GM18502 (cell line): Measurements from ENCODE around the gene PSG2.
"Not testable (repeated sequence)": the region's sequence is repeated elsewhere in the genome, so short reads cannot be mapped to it uniquely, and the experiment has no call there.

Source experiments
- ATAC-seq: cut with Tn5 transposase; IDR thresholded peaks from one replicate; pipeline ENCODE4 v1.9.1; 2021; ENCODE audit warnings: mild to moderate bottlenecking; ENCODE audit not compliant: unreplicated experiment, poor library complexity

Gene PSG2

DNA sequence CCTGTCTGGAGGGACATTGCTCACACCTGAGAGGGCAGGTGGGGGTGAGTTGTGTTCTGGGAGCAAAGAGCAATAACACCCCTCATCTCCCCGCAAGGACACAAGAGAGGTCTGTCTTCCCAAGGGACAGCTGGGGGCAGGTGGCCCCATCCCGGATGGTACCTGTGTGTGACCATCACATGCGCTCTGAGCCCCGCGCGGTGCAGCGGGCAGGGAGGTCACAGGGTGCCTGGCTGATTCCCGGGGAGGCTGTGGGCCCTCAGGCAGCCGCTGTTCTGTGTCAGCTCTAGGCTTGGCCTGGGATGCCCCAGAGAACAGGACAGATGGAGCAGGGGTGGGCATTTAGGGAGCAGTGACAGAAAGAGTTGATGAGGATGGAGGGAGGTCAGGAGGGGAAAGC is 1.2 kb upstream of the PSG2 start:
- ATAC-seq = not testable (repeated sequence)

- ATAC-seq = no peak
Measured at GRCh38 chr19:43078311-43078710, 4.2 kb downstream of the PSG2 start.

DNA sequence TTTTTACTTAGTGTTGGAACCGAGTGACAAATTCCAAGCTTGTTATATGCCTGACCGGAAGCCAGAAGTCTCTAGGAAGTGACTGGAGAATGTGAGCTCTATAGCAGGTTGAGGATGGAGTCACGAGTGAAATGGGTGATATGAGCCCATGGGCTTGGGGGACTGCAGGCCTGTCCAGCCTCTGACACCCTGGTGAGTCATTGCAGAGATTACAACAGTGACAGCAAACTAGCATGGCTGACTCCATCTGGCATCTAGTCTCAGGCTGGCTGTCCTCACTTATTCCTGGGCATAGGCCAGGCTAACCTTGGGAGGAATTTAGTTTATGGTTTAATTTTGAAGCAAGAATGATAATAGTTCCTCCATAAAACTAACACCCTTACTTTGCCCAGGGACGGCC is 4.6 kb downstream of the PSG2 start:
- ATAC-seq = not testable (repeated sequence)

- not testable (repeated sequence) for ATAC-seq
Measured at GRCh38 chr19:43062418-43062817, 20.1 kb downstream of the PSG2 start.

- ATAC-seq = not testable (repeated sequence)
Measured at GRCh38 chr19:43061326-43061725, 21.2 kb downstream of the PSG2 start.

DNA sequence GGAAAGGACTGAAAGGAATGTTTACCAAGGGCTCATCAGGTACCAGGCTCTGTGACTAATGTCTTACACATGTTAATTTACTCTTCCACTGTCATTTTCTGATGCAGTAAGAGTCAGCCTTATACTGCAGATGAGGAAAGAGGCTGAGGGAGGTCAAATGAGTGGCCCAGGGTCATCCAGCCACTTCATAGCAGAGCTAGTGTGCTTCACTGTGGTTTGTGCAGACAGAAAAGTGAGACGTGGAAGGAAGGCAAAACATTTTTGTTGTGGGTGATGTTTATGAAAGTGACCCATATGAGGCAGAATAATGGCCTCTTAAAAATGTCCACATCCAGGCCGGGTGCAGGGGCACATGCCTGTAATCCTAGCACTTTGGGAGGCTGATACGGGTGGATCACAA is 22.2 kb downstream of the PSG2 start:
- ATAC-seq = not testable (repeated sequence)

GRCh38 chr19:43059482-43059881 is 23.0 kb downstream of the PSG2 start:
- not testable (repeated sequence) for ATAC-seq

GRCh38 chr19:43058440-43058839 is 24.1 kb downstream of the PSG2 start:
- not testable (repeated sequence) for ATAC-seq

DNA sequence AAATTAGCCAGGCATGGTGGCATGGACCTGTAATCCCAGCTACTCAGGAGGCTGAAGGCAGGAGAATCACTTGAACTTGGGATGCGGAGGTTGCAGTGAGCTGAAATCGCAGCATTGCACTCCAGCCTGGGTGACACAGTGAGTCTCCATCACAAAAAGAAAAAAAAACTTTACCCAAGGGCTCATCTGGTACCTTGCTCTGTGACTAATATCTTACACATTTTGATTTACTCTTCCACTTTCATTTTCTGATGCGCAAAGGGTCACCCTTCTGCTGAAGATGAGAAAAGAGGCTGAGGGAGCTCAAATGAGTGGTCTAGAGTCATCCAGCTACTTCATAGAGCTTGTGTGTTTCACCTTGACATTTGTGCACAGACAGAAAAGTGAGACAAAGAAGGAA is 34.5 kb downstream of the PSG2 start:
- ATAC-seq = not testable (repeated sequence)

DNA sequence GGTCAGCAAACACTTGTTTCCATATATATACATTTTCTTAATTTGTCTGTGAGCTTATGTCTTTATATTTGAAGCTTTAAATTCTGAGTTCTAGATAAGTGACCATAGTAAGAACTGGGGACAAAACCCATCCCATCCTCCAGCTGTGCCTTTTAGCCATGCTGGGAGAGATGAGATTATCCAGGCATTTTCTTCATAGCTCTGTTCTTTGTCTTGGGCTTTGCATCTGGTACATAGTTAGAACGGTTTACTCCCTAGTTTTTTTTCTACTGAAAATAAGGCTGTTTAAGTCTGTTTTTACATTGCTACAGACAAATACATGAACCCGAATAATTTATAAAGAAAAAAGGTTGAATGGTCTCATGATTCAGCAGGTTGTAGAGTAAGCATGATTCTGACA is 35.9 kb downstream of the PSG2 start:
- ATAC-seq = not testable (repeated sequence)

DNA sequence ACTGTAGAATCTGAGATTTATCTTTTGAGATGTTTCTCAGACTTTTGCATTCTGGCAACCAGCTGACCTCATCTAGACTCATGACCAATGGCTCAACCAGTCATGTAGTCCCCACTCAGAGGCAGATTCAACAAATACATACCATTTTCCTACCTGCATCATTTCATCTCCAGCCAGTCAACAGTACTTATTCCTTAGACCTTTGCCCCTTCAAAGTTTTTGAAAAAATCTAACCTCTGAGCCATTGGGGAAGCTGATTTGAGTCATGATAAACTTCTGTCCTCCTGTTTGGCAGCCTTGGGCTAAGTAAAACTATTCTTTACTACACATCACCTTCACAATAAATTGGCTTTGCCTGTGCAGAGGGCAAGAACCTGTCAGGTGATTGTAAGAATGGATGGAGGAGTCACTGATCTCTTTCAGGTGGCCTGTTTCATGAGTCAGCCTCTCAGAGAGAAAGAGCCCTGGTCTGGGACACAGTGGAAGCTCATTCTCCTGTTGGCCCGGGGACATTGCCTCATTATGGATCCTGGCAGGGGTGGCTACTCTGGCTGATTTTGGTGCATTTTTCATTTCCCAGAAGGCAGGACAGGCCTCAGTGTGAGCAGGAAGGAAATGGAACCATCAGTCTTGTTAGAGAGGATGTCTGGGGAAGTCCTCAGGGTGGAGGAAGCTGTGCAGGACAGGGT is 38.9 kb downstream of the PSG2 start:
- not testable (repeated sequence) for ATAC-seq

DNA sequence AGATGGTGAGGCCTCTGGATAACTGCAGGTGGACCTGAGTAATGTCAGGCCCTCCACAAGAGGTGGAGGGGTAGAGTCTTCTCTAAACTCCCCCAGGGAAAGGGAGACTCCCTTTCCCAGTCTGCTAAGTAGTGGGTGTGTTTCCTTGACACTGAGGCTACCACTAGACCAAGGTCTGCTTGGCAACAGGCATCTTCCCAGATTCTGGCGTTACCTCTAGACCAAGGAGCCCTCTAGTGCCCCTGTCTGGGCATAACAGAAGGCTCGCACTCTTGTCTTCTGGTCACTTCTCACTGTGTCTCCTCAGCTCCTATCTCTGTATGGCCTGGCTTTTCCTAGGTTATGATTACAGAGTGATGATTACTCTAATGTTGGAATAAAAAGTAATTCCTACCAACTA is 50.9 kb downstream of the PSG2 start:
- not testable (repeated sequence) for ATAC-seq

DNA sequence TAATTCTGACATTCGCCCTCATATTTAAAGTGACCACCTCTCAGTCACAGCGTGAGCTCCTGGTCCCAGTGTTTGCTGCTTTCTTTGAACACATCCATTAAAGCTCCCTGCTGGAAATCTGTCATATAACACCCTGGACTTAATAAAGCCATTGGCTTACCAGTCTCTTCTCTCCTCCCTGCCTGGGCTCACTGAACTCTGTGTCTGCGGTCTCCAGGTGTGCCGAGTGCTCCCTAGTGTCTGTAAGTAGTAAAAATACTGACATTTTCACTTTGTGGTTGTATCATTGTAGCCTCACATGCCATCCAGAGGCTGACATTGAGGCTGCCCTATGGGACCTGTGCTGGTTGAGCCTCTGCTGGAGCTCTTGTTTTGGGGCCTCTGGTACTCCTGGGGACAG is 53.6 kb downstream of the PSG2 start:
- ATAC-seq = no peak

- ATAC-seq = not testable (repeated sequence)
Measured at GRCh38 chr19:43027985-43028384, 54.5 kb downstream of the PSG2 start.

DNA sequence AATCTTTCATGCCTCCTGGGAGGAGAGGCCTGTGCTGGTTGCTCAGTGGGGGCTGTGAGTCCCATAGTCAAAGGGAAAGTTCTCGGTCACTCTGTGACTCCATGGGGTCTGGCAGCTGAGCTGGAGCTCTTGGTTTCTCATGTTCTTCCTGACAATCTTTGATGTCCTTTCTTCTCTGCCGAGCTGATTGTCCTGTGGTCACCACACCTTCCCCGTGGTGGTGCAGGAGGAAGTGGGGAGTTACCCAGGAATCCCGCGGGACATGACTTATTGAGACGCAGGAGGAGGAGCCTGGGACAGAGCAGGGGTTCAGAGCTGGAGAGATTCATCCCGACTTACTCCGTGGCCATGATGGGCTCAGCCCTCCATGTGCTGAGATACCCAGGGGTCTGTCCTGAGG is 55.4 kb downstream of the PSG2 start:
- not testable (repeated sequence) for ATAC-seq

- not testable (repeated sequence) for ATAC-seq
Measured at GRCh38 chr19:43026369-43026768, 56.1 kb downstream of the PSG2 start, which contains the start of gene PSG11. PSG11 (minus strand) TSS chr19:43026469; CDS start chr19:43026372, 97 bp downstream.

DNA sequence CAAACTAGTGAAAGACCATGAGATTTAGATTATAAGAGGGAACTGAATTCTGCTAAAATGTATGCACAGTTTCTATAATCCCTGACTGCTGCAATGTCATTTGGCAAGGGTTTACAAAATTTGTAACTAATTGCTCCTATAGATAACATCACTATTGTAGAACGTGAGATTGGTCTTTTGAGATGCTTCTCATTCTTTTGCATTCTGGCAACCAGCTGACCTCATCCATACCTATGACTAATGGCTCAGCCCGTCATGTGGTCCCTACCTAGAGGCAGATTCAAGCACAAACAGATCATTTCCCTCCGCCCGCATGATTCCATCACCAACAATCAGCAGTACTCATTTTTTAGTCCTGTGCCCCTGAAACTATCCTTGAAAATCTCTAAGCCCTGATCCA is 60.4 kb downstream of the PSG2 start:
- not testable (repeated sequence) for ATAC-seq

GRCh38 chr19:43021629-43022028 is 60.9 kb downstream of the PSG2 start:
- not testable (repeated sequence) for ATAC-seq

DNA sequence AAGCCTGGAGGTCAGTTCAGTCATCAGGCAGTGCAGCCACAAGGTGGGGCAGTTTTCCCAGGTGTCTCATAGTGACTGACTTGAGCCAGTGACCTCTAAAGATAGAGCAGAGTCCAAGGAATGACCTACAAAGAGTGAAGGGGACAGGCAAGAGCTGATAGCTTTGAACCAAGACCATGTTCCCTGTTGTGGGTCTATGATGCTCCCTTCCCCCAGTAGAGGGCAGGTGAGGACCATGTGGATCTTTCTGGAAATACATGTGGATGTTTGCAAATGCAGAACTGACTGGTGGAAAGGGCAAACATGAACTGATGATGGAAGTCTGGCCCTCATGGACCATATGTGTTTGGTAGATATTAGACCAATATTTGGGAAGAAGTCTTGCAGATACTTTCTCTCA is 62.9 kb downstream of the PSG2 start:
- not testable (repeated sequence) for ATAC-seq
